B cell (primary cell): ENCODE results near the gene THAP8.

Experiments used
- CTCF ChIP-seq: fragments of 200-600 bp; IDR thresholded peaks from one replicate; pipeline ENCODE4 v1.8.0; 2022; ENCODE audit warnings: antibody characterized with exemption, mild to moderate bottlenecking
- EZH2 ChIP-seq: IDR thresholded peaks from 2 replicates; pipeline ENCODE4 v1.6.1; 2012; ENCODE audit warnings: borderline replicate concordance, low read depth, mild to moderate bottlenecking, moderate library complexity, low read length; ENCODE audit not compliant: insufficient read depth, poor library complexity, severe bottlenecking

GRCh38 chr19:35995048-35995993 is 58.8 kb downstream of the THAP8 start, which contains the start of gene SDHAF1:
- TF ChIP-seq CTCF (no peak), EZH2 (no peak)
